NB4 (cell line): Measurements from ENCODE around the gene GRXCR1.

ENCODE experiments used
- DNase-seq: peaks from one replicate; pipeline ENCODE4 v3.0.0; 2010; ENCODE audit warnings: low read depth
- H3K4me3 ChIP-seq: one replicate; pipeline ENCODE4 v1.5.1; 2011; ENCODE audit warnings: mild to moderate bottlenecking, low read depth, low read length, moderate library complexity
- MYC ChIP-seq: IDR thresholded peaks from 2 replicates; pipeline ENCODE4 v1.6.1; 2011; ENCODE audit warnings: low read depth, low read length
- POLR2A ChIP-seq: IDR thresholded peaks from 2 replicates; pipeline ENCODE4 v1.6.1; 2011; ENCODE audit warnings: mild to moderate bottlenecking; ENCODE audit not compliant: insufficient read length; ENCODE audit errors: extremely low read depth
- TF ChIP-seq, protein P1 (sequence below): IDR thresholded peaks from one replicate; pipeline ENCODE4 v1.5.1; 2012; ENCODE audit warnings: low read depth, low read length
- TF ChIP-seq, protein P2 (sequence below): IDR thresholded peaks from 2 replicates; pipeline ENCODE4 v1.6.1; 2011; ENCODE audit warnings: low read depth, low read length

GRXCR1 gene

DNA sequence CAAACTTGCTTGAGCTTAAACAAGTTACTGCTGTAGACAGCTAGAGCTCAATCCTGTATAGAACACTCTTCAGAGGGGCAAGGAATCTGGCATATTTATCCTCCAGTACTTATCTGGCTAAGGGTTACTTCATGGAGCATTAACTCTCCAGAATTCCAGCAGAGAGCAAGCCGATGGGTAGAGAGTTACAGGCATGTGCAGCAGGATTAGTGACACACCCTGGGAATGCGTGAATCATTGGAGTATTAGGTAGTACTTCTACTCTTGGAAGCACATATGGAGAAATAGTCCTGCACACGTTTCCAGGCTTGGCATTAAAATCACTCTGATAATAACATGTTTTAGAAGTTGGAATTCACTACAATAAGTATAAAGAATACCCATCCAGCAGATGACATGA is 35.4 kb downstream of the GRXCR1 start:
- TF ChIP-seq, protein P1, sequence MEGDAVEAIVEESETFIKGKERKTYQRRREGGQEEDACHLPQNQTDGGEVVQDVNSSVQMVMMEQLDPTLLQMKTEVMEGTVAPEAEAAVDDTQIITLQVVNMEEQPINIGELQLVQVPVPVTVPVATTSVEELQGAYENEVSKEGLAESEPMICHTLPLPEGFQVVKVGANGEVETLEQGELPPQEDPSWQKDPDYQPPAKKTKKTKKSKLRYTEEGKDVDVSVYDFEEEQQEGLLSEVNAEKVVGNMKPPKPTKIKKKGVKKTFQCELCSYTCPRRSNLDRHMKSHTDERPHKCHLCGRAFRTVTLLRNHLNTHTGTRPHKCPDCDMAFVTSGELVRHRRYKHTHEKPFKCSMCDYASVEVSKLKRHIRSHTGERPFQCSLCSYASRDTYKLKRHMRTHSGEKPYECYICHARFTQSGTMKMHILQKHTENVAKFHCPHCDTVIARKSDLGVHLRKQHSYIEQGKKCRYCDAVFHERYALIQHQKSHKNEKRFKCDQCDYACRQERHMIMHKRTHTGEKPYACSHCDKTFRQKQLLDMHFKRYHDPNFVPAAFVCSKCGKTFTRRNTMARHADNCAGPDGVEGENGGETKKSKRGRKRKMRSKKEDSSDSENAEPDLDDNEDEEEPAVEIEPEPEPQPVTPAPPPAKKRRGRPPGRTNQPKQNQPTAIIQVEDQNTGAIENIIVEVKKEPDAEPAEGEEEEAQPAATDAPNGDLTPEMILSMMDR: no peak
- TF ChIP-seq POLR2A: no peak
- TF ChIP-seq, protein P2, sequence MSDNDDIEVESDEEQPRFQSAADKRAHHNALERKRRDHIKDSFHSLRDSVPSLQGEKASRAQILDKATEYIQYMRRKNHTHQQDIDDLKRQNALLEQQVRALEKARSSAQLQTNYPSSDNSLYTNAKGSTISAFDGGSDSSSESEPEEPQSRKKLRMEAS: no peak
- no peak overlapping the region for H3K4me3 ChIP-seq
- DNase-seq: no peak

DNA sequence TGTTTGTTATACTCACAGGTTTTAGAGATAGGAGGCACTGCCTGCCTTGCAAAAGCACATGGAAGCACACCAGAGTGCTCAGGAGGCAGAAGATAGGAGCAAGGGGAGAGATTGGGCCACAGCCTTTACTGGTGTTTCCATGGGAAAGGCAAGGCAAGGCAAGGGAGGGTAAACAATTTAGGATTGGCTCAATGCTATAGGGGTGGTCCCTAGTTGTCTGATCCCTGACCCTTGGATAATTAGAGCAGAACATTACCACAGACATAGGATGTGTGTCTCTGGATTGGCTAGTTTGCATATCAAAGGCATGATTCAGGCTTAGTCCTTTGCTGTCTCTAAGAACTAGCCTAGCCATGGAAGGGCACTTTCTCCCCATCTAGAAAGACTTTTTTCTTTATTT is 36.1 kb downstream of the GRXCR1 start:
- H3K4me3 ChIP-seq: no peak overlapping the region
- DNase-seq: no peak
- TF ChIP-seq POLR2A: no peak
- TF ChIP-seq MYC: no peak
- TF ChIP-seq, protein P2: no peak
- TF ChIP-seq, protein P1: no peak

DNA sequence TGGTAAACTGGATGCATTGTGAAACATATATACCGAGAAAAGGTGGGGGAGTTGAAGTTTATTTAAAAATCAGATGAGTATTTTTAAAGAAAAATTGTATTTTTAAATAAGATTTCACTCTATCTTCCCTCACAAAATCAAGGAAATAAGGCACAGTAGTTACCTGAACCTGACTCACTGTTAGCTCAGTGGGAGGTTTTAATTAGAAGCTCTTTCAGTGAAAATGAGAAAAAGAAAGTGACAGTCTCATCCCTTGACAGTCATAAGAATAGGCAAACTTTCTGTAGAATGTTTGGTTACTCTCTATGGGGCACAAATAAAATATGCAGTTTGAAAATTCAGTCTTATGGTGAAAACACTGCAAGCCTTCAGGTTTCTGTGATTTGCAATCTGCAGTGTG is 49.7 kb downstream of the GRXCR1 start:
- no peak for DNase-seq
- H3K4me3 ChIP-seq: no peak overlapping the region
- no peak for TF ChIP-seq POLR2A
- TF ChIP-seq, protein P2: no peak
- no peak for TF ChIP-seq MYC
- TF ChIP-seq, protein P1: no peak

DNA sequence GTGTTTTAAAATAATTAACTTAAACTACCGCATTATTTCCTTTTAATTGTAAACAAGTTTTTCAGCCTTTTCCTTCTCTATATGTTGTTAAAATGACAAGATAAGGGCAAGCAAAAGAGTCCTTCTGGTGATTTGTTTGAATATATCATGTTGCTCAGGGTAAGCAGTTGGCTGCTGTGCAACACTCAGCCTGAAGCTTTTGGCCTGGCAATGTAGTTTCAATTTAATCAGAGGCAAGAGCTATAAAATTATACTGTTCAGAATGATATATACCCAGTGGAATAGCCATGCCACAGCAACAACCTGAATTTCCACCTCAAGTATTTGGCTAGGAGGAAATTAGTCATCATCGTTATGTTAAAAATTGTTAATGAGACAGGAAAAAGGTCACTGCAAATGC is 53.4 kb downstream of the GRXCR1 start:
- DNase-seq: no peak
- TF ChIP-seq POLR2A (no peak), MYC (no peak)
- TF ChIP-seq, protein P1: no peak
- TF ChIP-seq, protein P2: no peak
- no peak overlapping the region for H3K4me3 ChIP-seq

DNA sequence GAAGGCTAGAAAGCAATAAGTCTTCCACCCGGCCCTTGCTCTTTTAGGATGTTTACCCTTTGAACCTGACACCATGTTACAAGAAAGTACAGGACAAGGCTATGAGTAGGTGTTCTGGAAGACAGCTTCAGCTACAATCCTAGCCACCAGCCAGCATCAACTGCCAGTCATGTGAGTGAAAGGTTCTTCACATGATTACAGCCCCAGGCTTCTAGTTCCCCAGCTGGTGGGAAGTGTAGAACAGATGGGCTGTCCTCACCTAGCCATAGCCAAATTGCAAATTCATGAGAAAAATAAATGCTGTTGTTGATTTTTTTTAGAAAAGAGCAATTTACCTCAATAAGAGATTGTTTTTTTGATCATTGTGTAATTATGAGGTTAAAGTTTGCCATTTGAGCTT is 60.8 kb downstream of the GRXCR1 start:
- DNase-seq: no peak
- no peak overlapping the region for H3K4me3 ChIP-seq
- TF ChIP-seq, protein P2: no peak
- no peak for TF ChIP-seq POLR2A
- TF ChIP-seq MYC: no peak
- TF ChIP-seq, protein P1: no peak

DNA sequence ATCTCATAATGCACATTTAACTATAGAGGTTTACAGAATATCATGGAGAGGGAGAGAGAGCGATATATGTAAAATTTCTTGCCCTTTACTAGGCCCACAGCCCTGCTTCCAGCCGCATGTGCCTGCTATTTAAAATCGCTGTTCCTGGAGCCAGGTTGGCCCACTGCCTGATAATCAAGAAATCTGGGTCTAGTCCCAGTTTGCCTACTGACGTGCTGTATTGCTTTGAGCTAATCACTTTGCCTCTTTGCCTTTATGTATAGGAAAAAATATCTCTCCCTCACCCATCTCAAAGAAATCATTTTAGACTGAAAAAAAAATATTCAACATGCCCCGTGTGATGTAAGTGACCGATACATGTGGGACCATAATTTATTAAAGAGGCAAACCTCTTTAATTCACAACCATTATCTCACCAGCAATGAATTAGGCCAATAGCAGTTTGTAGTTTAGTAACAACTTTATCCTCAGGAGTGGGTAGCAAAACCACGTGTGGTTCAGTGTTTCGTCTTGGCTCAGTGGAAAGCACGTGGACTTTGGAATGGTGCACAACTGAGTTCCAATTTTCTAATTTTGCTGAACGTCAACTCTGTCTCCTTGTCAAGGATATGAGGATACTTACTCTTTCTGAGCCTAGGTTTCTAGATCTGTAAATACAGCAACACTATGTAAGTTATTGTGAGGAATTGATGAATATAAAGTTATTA is 62.6 kb downstream of the GRXCR1 start:
- no peak for DNase-seq
- H3K4me3 ChIP-seq: no peak overlapping the region
- TF ChIP-seq, protein P1: no peak
- no peak for TF ChIP-seq MYC
- TF ChIP-seq POLR2A: no peak
